WTC11 (cell line): ENCODE measurements around the gene MYO16. TPM values are rescaled to one million over a fixed set of nuclear protein-coding genes. Genes with fewer than 3 reads are reported as not detected.
"Not testable (repeated sequence)": the region's sequence is repeated elsewhere in the genome, so short reads cannot be mapped to it uniquely, and the experiment has no call there.

Source experiments
- ATAC-seq: fragments of 200-7000 bp; cut with Tn5 transposase; 2 replicates; pipeline ENCODE4 v1.10.0; 2021; ENCODE audit warnings: mild to moderate bottlenecking, moderate library complexity
- CTCF ChIA-PET: fragments of 300-600 bp; sonication (Branson Sonifier 250); formaldehyde crosslinking; loops from one replicate; lab custom pipeline; 2021; ENCODE audit warnings: antibody characterized with exemption; lab: Charles Lee
- POLR2A ChIA-PET: fragments of 350-600 bp; sonication (Branson Sonifier 250); formaldehyde crosslinking; loops from one replicate; lab custom pipeline; 2021; ENCODE audit warnings: antibody characterized with exemption; lab: Charles Lee
- DNase-seq: peaks from one replicate; pipeline ENCODE4 v3.0.0; 2021; ENCODE audit warnings: low spot score
- H3K27ac Mint-ChIP-seq: 2 replicates; pipeline ENCODE4 v1.8.0; 2021; ENCODE audit warnings: mixed read lengths
- H3K27me3 Mint-ChIP-seq: 2 replicates; pipeline ENCODE4 v1.8.0; 2021; ENCODE audit warnings: low read depth, mild to moderate bottlenecking, moderate library complexity, mixed read lengths
- H3K36me3 Mint-ChIP-seq: 2 replicates; pipeline ENCODE4 v1.8.0; 2021; ENCODE audit warnings: mixed read lengths
- H3K4me1 Mint-ChIP-seq: 2 replicates; pipeline ENCODE4 v1.8.0; 2022; ENCODE audit warnings: mixed read lengths
- H3K4me3 Mint-ChIP-seq: 2 replicates; pipeline ENCODE4 v1.8.0; 2021; ENCODE audit warnings: mild to moderate bottlenecking, moderate library complexity, mixed read lengths
- H3K9me3 Mint-ChIP-seq: 2 replicates; pipeline ENCODE4 v1.8.0; 2021; ENCODE audit warnings: mixed read lengths
- ESRRA ChIP-seq: sonication (generic); formaldehyde crosslinking; IDR thresholded peaks from 2 replicates; pipeline ENCODE4 v1.8.1; 2022; ENCODE audit warnings: mild to moderate bottlenecking, missing genetic modification reagents, borderline replicate concordance
- FOXP1 ChIP-seq: sonication (generic); formaldehyde crosslinking; IDR thresholded peaks from 2 replicates; pipeline ENCODE4 v1.8.0; 2022; ENCODE audit warnings: missing genetic modification reagents, mild to moderate bottlenecking, moderate library complexity, borderline replicate concordance
- GRHL2 ChIP-seq: fragments of 250-450 bp; sonication (Bioruptor Pico); IDR thresholded peaks from 2 replicates; pipeline ENCODE4 v1.8.0; 2022; ENCODE audit warnings: mild to moderate bottlenecking, moderate library complexity; ENCODE audit not compliant: insufficient replicate concordance, severe bottlenecking
- IRF2 ChIP-seq: sonication (generic); formaldehyde crosslinking; IDR thresholded peaks from 2 replicates; pipeline ENCODE4 v1.8.0; 2022; ENCODE audit warnings: low read depth, missing genetic modification reagents, borderline replicate concordance
- MXD4 ChIP-seq: fragments of 250-450 bp; sonication (Bioruptor Pico); IDR thresholded peaks from 2 replicates; pipeline ENCODE4 v1.8.0; 2021; ENCODE audit warnings: mild to moderate bottlenecking, moderate library complexity, borderline replicate concordance
- MYBL2 ChIP-seq: sonication (generic); formaldehyde crosslinking; IDR thresholded peaks from 2 replicates; pipeline ENCODE4 v1.8.1; 2023; ENCODE audit warnings: mild to moderate bottlenecking, moderate library complexity, missing genetic modification reagents
- NR3C1 ChIP-seq: sonication (generic); formaldehyde crosslinking; conservative IDR thresholded peaks from 2 replicates; pipeline ENCODE4 v1.8.1; 2023; ENCODE audit warnings: low read depth, mild to moderate bottlenecking, missing genetic modification reagents
- RORB ChIP-seq: fragments of 250-450 bp; sonication (Bioruptor Pico); IDR thresholded peaks from 2 replicates; pipeline ENCODE4 v1.9.0; 2021; ENCODE audit warnings: mild to moderate bottlenecking
- SMAD4 ChIP-seq: sonication (generic); formaldehyde crosslinking; IDR thresholded peaks from 2 replicates; pipeline ENCODE4 v1.8.0; 2022; ENCODE audit warnings: mild to moderate bottlenecking, missing genetic modification reagents
- TEAD1 ChIP-seq: sonication (generic); formaldehyde crosslinking; IDR thresholded peaks from 2 replicates; pipeline ENCODE4 v1.8.0; 2022; ENCODE audit warnings: mild to moderate bottlenecking, missing genetic modification reagents
- TEAD4 ChIP-seq: sonication (generic); formaldehyde crosslinking; IDR thresholded peaks from 2 replicates; pipeline ENCODE4 v1.8.0; 2022; ENCODE audit warnings: mild to moderate bottlenecking, missing genetic modification reagents
- TP53 ChIP-seq: sonication (generic); formaldehyde crosslinking; IDR thresholded peaks from 2 replicates; pipeline ENCODE4 v1.8.1; 2023; ENCODE audit warnings: mild to moderate bottlenecking, missing genetic modification reagents
- ZNF263 ChIP-seq: sonication (generic); formaldehyde crosslinking; IDR thresholded peaks from 2 replicates; pipeline ENCODE4 v1.8.1; 2022; ENCODE audit warnings: low read depth, mild to moderate bottlenecking, moderate library complexity, missing genetic modification reagents
- ZNF671 ChIP-seq: fragments of 250-450 bp; sonication (Bioruptor Pico); IDR thresholded peaks from 2 replicates; pipeline ENCODE4 v1.8.0; 2021; ENCODE audit warnings: mild to moderate bottlenecking
- total RNA-seq: library from RNA; stranded (reverse); gene quantifications from 3 replicates; pipeline ENCODE4 v1.2.3, GENCODE V29; 2021
- TF ChIP-seq, protein P1 (sequence below): sonication (generic); formaldehyde crosslinking; IDR thresholded peaks from 2 replicates; pipeline ENCODE4 v1.8.0; 2022; ENCODE audit warnings: mild to moderate bottlenecking, missing genetic modification reagents
- TF ChIP-seq, protein P2 (sequence below): sonication (generic); formaldehyde crosslinking; IDR thresholded peaks from 2 replicates; pipeline ENCODE4 v1.8.1; 2023; ENCODE audit warnings: mild to moderate bottlenecking, missing genetic modification reagents, moderate library complexity
- TF ChIP-seq, protein P3 (sequence below): sonication (generic); formaldehyde crosslinking; IDR thresholded peaks from 2 replicates; pipeline ENCODE4 v1.8.0; 2022; ENCODE audit warnings: missing genetic modification reagents
- TF ChIP-seq, protein P4 (sequence below): sonication (generic); formaldehyde crosslinking; IDR thresholded peaks from 2 replicates; pipeline ENCODE4 v1.8.0; 2022; ENCODE audit warnings: mild to moderate bottlenecking, missing genetic modification reagents
- TF ChIP-seq, protein P5 (sequence below): fragments of 250-450 bp; sonication (Bioruptor Pico); IDR thresholded peaks from 2 replicates; pipeline ENCODE4 v1.9.0; 2021; ENCODE audit warnings: mild to moderate bottlenecking, borderline replicate concordance
- TF ChIP-seq, protein P6 (sequence below): sonication (generic); formaldehyde crosslinking; conservative IDR thresholded peaks from 2 replicates; pipeline ENCODE4 v1.8.1; 2022; ENCODE audit warnings: mild to moderate bottlenecking, missing genetic modification reagents
- TF ChIP-seq, protein P7 (sequence below): fragments of 250-450 bp; sonication (Bioruptor Pico); IDR thresholded peaks from 2 replicates; pipeline ENCODE4 v1.9.0; 2021; ENCODE audit warnings: moderate library complexity, mild to moderate bottlenecking, inconsistent platforms, borderline replicate concordance

The MYO16 gene
- total RNA-seq, 1 experiment from 2014 or later, result 0.09 TPM

DNA sequence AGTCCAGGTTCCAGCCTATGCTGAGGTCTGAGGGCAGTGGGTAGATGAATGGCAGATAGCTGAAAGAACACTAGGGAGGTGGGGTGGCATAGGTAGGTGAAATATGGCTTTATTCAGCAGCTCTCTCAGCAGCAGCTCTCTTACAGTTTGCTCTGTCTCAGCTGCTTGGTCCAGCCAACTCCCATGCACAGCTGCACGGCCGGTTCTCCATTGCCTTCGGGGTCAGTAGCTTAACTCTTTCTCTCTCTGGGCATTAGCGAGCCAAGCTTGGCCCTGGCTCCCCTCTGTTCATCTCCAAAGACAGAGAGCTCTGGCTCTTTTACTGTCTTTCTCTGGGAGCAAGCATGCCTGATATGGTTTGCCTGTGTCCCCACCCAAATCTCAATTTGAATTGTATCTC, 151.9 kb downstream of the MYO16 start (continued):
- TF ChIP-seq, protein P1, sequence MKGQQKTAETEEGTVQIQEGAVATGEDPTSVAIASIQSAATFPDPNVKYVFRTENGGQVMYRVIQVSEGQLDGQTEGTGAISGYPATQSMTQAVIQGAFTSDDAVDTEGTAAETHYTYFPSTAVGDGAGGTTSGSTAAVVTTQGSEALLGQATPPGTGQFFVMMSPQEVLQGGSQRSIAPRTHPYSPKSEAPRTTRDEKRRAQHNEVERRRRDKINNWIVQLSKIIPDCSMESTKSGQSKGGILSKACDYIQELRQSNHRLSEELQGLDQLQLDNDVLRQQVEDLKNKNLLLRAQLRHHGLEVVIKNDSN (CRISPR knock-in tag), result no peak
- TF ChIP-seq GRHL2 (CRISPR knock-in tag) (no peak), MXD4 (no peak), TEAD4 (no peak), IRF2 (CRISPR knock-in tag) (no peak), ESRRA (CRISPR knock-in tag) (no peak), ZNF671 (CRISPR knock-in tag) (no peak), TEAD1 (CRISPR knock-in tag) (no peak), FOXP1 (CRISPR knock-in tag) (no peak)
- TF ChIP-seq, protein P2, sequence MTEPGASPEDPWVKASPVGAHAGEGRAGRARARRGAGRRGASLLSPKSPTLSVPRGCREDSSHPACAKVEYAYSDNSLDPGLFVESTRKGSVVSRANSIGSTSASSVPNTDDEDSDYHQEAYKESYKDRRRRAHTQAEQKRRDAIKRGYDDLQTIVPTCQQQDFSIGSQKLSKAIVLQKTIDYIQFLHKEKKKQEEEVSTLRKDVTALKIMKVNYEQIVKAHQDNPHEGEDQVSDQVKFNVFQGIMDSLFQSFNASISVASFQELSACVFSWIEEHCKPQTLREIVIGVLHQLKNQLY, result no peak
- TF ChIP-seq, protein P3, sequence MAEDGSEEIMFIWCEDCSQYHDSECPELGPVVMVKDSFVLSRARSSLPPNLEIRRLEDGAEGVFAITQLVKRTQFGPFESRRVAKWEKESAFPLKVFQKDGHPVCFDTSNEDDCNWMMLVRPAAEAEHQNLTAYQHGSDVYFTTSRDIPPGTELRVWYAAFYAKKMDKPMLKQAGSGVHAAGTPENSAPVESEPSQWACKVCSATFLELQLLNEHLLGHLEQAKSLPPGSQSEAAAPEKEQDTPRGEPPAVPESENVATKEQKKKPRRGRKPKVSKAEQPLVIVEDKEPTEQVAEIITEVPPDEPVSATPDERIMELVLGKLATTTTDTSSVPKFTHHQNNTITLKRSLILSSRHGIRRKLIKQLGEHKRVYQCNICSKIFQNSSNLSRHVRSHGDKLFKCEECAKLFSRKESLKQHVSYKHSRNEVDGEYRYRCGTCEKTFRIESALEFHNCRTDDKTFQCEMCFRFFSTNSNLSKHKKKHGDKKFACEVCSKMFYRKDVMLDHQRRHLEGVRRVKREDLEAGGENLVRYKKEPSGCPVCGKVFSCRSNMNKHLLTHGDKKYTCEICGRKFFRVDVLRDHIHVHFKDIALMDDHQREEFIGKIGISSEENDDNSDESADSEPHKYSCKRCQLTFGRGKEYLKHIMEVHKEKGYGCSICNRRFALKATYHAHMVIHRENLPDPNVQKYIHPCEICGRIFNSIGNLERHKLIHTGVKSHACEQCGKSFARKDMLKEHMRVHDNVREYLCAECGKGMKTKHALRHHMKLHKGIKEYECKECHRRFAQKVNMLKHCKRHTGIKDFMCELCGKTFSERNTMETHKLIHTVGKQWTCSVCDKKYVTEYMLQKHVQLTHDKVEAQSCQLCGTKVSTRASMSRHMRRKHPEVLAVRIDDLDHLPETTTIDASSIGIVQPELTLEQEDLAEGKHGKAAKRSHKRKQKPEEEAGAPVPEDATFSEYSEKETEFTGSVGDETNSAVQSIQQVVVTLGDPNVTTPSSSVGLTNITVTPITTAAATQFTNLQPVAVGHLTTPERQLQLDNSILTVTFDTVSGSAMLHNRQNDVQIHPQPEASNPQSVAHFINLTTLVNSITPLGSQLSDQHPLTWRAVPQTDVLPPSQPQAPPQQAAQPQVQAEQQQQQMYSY (CRISPR knock-in tag), result no peak
- TF ChIP-seq, protein P4, sequence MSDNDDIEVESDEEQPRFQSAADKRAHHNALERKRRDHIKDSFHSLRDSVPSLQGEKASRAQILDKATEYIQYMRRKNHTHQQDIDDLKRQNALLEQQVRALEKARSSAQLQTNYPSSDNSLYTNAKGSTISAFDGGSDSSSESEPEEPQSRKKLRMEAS (CRISPR knock-in tag), result no peak
- TF ChIP-seq, protein P5, sequence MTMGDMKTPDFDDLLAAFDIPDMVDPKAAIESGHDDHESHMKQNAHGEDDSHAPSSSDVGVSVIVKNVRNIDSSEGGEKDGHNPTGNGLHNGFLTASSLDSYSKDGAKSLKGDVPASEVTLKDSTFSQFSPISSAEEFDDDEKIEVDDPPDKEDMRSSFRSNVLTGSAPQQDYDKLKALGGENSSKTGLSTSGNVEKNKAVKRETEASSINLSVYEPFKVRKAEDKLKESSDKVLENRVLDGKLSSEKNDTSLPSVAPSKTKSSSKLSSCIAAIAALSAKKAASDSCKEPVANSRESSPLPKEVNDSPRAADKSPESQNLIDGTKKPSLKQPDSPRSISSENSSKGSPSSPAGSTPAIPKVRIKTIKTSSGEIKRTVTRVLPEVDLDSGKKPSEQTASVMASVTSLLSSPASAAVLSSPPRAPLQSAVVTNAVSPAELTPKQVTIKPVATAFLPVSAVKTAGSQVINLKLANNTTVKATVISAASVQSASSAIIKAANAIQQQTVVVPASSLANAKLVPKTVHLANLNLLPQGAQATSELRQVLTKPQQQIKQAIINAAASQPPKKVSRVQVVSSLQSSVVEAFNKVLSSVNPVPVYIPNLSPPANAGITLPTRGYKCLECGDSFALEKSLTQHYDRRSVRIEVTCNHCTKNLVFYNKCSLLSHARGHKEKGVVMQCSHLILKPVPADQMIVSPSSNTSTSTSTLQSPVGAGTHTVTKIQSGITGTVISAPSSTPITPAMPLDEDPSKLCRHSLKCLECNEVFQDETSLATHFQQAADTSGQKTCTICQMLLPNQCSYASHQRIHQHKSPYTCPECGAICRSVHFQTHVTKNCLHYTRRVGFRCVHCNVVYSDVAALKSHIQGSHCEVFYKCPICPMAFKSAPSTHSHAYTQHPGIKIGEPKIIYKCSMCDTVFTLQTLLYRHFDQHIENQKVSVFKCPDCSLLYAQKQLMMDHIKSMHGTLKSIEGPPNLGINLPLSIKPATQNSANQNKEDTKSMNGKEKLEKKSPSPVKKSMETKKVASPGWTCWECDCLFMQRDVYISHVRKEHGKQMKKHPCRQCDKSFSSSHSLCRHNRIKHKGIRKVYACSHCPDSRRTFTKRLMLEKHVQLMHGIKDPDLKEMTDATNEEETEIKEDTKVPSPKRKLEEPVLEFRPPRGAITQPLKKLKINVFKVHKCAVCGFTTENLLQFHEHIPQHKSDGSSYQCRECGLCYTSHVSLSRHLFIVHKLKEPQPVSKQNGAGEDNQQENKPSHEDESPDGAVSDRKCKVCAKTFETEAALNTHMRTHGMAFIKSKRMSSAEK (CRISPR knock-in tag), result no peak

DNA sequence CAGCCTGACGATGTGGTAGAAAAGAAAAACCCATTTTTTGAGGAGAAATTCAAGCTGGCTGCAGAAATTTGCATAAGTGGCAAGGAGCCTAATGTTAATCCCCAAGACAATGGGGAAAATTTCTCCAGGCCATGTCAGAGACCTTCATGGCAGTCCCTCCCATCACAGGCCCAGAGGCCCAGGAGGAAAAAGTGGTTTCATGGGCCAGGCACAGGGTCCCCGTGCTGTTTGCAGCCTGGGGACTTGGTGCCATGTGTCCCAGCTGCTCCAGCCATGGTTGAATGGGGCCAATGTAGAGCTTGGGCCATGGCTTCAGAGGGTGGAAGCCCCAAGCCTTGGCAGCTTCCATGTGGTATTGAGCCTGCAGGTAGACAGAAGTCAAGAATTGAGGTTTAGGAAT, 153.1 kb downstream of the MYO16 start:
- H3K27ac Mint-ChIP-seq, H3K27me3 Mint-ChIP-seq, POLR2A ChIA-PET, ATAC-seq, H3K4me3 Mint-ChIP-seq, DNase-seq, CTCF ChIA-PET: not testable (repeated sequence)
- Mint-ChIP-seq H3K36me3 (peaks cover 28% of the 10 kb centered on the region), H3K9me3 (peaks cover 47% of the 10 kb centered on the region), H3K4me1 (peaks cover 30% of the 10 kb centered on the region)

DNA sequence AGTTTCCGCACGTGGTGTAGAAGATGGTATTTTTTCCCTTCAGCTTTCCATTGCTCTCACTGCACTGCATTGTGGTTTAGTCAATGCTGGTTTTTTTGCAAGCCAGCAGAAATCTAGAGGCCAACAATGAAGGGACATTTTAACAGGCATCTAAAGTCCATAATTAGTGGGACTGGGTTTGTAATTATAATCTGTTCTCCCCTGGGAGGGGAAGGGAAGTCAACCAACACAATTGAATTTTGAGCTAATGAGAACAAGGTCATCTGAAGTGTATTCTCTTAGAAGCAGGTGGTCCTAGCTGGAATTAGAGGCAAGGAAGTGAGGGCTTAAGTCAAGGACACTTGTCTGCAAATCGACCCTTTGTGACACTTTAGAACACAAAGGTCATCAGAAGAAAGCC, 156.4 kb downstream of the MYO16 start:
- Mint-ChIP-seq H3K27me3 (no peaks in the 10 kb centered on the region), H3K27ac (peak overlapping the region; percentile 54), H3K9me3 (peaks cover 39% of the 10 kb centered on the region), H3K4me1 (peaks cover 15% of the 10 kb centered on the region), H3K36me3 (peaks cover 28% of the 10 kb centered on the region), H3K4me3 (no peak overlapping the region)
- CTCF ChIA-PET, result no interaction called here
- no peak for DNase-seq
- POLR2A ChIA-PET, result no interaction called here
- ATAC-seq, result peak; percentile 46
- TF ChIP-seq NR3C1 (CRISPR knock-in tag), result no peak
- no peak for TF ChIP-seq ESRRA (CRISPR knock-in tag)
- TF ChIP-seq, protein P6, sequence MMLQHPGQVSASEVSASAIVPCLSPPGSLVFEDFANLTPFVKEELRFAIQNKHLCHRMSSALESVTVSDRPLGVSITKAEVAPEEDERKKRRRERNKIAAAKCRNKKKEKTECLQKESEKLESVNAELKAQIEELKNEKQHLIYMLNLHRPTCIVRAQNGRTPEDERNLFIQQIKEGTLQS, result no peak
- no peak for TF ChIP-seq MYBL2 (CRISPR knock-in tag)
- TF ChIP-seq, protein P7, sequence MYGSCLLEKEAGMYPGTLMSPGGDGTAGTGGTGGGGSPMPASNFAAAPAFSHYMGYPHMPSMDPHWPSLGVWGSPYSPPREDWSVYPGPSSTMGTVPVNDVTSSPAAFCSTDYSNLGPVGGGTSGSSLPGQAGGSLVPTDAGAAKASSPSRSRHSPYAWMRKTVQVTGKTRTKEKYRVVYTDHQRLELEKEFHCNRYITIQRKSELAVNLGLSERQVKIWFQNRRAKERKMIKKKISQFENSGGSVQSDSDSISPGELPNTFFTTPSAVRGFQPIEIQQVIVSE (CRISPR knock-in tag), result no peak
- TF ChIP-seq TP53 (CRISPR knock-in tag), result no peak
- no peak for TF ChIP-seq SMAD4 (CRISPR knock-in tag)
- no peak for TF ChIP-seq RORB
- TF ChIP-seq, protein P2, result no peak
- TF ChIP-seq ZNF263 (CRISPR knock-in tag), result no peak
